Prostate gland (tissue), 2 donors: ENCODE measurements around the gene SYCE3. TPM values are rescaled to one million over a fixed set of nuclear protein-coding genes. Genes with fewer than 3 reads are reported as not detected.

Source experiments
- DNase-seq: peaks from one replicate; pipeline ENCODE4 v3.0.0-alpha.2; 2019; ENCODE audit warnings: low spot score
- H3K27ac ChIP-seq, 2 donors: fragments of 200-600 bp; sonication (generic); 2 replicates each; pipeline ENCODE4 v1.5.1; 2017 to 2019
- H3K27me3 ChIP-seq: fragments of 200-600 bp; sonication (generic); replicated peaks from 2 replicates; pipeline ENCODE4 v1.5.1; 2019; ENCODE audit not compliant: insufficient read depth
- H3K36me3 ChIP-seq, 2 donors: fragments of 200-600 bp; sonication (generic); 1 replicate in 1 of 2; 2 replicates in 1 of 2; pipeline versions ENCODE4 v1.5.1 to v1.8.1; 2017 to 2019
- H3K4me1 ChIP-seq: fragments of 200-600 bp; sonication (generic); replicated peaks from 2 replicates; pipeline ENCODE4 v1.5.1; 2019
- H3K4me3 ChIP-seq, 2 donors: fragments of 200-600 bp; sonication (generic); 2 replicates each; pipeline ENCODE4 v1.5.1; 2017 to 2019
- H3K9me3 ChIP-seq: fragments of 200-600 bp; sonication (generic); 2 replicates; pipeline ENCODE4 v1.5.1; 2017
- POLR2A ChIP-seq: fragments of 450-650 bp; IDR thresholded peaks from one replicate; pipeline ENCODE4 v1.6.1; 2016; ENCODE audit warnings: antibody characterized with exemption, mild to moderate bottlenecking
- POLR2AphosphoS5 ChIP-seq: sonication (generic); formaldehyde crosslinking; IDR thresholded peaks from one replicate; pipeline ENCODE4 v1.6.1; 2017; ENCODE audit warnings: antibody characterized with exemption
- WGBS: methylation state at CpG from one replicate; pipeline ENCODE4 v1.1.5; 2018; 5-methylcytosine and 5-hydroxymethylcytosine counted together
- intact Hi-C: fragments of 100-400 bp; cut with DNase I; formaldehyde crosslinking; loops from one replicate; pipeline ENCODE4 v1.14.2; 2022
- total RNA-seq, 2 donors: library from RNA; depleted of rRNA; stranded (reverse); fragments of >200 nt; gene quantifications; one replicate each; pipeline ENCODE4 v1.1.0, GENCODE V29; 2016
- TF ChIP-seq, protein P1 (sequence below), 4 experiments: fragments of 200-600 bp in 2 of 4; fragments of 450-650 bp in 2 of 4; sonication (generic) in 2 of 4; IDR thresholded peaks; 1 replicate in 3 of 4; 2 replicates in 1 of 4; pipeline ENCODE4 v1.5.1; 2016 to 2019; ENCODE audit warnings: antibody characterized with exemption in 4 of 4, mild to moderate bottlenecking in 2 of 4, moderate library complexity in 2 of 4

The SYCE3 gene
- total RNA-seq, 2 donors from 2014 or later = 10.2 TPM; not detected in 1

DNA sequence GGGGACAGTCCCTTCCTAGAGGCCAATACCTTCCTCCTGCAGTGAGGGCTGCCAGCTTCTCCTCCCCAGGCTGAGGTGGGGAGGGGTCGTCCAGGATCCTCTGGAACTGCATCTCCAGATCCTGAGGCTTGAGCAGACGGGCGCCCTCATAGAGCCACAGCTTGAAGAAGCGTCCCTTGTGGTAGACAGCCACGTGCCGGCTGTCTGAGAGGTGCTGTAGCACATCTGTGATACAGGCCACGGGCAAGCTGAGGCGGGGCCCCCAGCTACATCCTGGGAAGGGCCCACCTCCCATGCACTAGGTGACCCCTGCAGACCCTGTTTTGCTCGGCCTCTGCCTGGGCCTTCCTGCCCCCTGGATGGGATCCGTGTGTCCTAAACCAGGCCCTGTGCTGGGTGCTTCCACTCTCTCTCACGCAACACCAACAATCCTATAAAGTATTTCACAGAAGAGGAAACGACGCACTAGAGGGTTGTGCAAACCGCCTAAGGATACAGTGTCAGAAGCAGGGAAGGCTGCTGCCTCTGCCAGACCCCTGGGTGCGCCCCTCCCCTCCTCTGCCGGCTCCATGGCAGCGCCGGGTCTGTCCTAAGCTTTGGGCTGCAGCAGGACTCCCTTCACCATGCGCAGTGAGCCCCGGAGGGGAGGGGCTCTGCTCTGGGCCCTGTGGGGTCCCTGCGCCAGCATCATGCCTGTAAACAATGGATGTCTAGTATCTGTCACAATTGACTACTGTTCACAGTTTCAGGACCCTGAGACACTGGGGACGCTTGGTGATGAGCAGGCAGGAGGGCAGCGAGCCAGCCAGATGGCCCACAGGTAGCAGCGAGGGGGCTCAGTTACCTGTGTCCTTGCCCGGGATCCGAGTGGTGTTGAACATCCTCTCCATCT is 11.0 kb upstream of the SYCE3 start:
- Histone ChIP-seq H3K27me3 (no peaks in the 10 kb centered on the region), H3K27ac (no peak overlapping the region), H3K9me3 (no peaks in the 10 kb centered on the region), H3K4me3 (no peak overlapping the region), H3K4me1 (no peaks in the 10 kb centered on the region), H3K36me3 (no peaks in the 10 kb centered on the region)
- DNase-seq = no peak
- 89% methylated on average over 26 of the region's 26 CpGs for WGBS
- TF ChIP-seq POLR2A (no peak), POLR2AphosphoS5 (no peak)
- TF ChIP-seq, protein P1, sequence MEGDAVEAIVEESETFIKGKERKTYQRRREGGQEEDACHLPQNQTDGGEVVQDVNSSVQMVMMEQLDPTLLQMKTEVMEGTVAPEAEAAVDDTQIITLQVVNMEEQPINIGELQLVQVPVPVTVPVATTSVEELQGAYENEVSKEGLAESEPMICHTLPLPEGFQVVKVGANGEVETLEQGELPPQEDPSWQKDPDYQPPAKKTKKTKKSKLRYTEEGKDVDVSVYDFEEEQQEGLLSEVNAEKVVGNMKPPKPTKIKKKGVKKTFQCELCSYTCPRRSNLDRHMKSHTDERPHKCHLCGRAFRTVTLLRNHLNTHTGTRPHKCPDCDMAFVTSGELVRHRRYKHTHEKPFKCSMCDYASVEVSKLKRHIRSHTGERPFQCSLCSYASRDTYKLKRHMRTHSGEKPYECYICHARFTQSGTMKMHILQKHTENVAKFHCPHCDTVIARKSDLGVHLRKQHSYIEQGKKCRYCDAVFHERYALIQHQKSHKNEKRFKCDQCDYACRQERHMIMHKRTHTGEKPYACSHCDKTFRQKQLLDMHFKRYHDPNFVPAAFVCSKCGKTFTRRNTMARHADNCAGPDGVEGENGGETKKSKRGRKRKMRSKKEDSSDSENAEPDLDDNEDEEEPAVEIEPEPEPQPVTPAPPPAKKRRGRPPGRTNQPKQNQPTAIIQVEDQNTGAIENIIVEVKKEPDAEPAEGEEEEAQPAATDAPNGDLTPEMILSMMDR (IDR thresholded peaks at IDR 0.05) = no peak
- intact Hi-C loops = no loop called here

DNA sequence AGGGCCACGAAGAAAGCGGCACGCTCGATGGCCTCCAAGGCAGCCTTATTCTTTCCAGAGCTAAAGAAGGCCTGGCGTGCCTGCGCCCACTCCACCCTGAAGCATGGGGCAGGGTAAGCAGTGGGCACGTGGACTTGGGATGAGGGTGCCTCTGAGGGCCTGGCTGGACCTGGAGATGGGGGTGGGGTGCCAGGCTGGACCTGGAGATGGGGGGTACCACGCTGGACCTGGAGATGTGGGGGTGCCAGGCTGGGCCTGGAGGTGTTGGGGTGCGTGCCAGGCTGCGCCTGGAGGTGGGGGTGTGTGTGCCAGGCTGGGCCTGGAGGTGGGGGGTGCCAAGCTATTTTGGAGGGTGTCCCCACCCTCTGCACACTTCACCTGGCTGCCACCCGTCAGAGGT is 10.2 kb upstream of the SYCE3 start:
- no peaks in the 10 kb centered on the region for H3K36me3 ChIP-seq
- no peaks in the 10 kb centered on the region for H3K27me3 ChIP-seq
- no peak overlapping the region for H3K27ac ChIP-seq
- H3K4me1 ChIP-seq = no peaks in the 10 kb centered on the region
- no peak overlapping the region for H3K4me3 ChIP-seq
- 94% methylated on average over 10 of the region's 11 CpGs for WGBS
- no peak for DNase-seq
- H3K9me3 ChIP-seq = no peaks in the 10 kb centered on the region
- TF ChIP-seq, protein P1 (IDR thresholded peaks at IDR 0.05) = no peak
- TF ChIP-seq POLR2A (no peak), POLR2AphosphoS5 (no peak)
- intact Hi-C loops = no loop called here

DNA sequence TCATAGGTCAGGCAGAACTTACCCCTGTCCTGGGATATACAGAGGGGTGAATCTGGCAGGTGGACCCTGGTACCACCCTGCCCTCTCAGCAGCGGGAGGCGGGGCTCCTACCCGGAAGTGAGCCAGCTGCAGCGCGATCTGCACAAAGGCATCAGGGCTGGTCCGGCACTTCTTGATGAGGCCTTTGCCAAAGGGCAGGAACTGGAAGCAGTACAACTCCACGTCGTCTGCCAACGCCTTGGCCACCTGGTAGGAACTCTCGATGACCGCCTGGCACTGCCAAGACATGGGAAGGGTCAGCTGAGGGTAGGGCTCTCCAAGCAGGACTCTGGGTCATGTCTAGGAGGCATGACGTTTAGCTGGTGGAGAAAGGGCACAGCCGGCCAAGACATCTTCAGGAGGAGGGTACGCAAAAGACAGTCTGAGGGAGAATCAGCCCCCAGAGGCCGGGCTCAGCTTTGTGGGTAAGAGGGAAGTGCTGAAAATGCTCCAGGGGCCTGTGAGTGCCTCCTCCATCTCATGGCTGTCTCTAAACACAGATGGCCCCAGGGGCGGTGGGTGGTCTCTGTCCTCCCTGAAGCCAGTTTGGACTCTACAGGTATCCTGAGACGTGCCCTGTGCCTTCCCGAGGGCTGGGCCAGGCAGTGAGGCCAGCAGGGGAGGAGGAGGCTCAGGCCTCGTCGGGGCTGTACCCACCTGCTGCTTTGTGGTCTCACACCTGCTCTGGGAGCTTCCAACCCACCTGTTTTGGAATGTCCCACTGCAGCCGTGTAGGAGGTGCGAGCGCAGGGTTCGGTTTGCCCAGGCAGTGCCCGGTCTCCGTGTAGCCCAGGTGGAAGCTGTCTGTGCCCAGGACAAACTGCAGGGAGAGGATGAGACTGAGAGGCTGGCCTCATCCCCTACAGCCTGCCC is 8.8 kb upstream of the SYCE3 start:
- H3K27ac ChIP-seq = no peak overlapping the region
- 88% methylated on average over 24 of the region's 26 CpGs for WGBS
- intact Hi-C loops = no loop called here

DNA sequence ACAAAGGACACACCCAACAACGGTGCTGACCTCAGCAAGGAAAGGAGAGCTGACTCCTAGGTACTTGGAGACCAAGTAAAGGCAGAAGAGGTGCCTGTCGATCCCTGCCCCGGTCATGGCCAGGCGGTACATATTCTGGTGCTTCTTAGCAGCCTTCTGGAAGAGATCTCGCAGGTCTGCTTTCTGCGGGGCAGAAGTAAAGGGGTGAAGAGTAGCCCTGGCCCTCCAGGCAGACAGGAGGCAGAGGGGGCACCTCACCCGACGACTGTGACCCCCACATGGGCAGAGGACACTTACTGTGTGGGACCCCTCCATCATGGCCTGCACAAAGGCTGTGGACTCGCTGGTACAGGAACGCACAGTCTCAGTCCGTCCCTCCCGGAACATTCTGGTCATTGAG is 8.1 kb upstream of the SYCE3 start:
- no peaks in the 10 kb centered on the region for H3K36me3 ChIP-seq
- H3K9me3 ChIP-seq = no peaks in the 10 kb centered on the region
- intact Hi-C loops = no loop called here
- H3K4me1 ChIP-seq = no peaks in the 10 kb centered on the region
- H3K27ac ChIP-seq = no peak overlapping the region
- no peaks in the 10 kb centered on the region for H3K27me3 ChIP-seq
- H3K4me3 ChIP-seq = no peak overlapping the region
- no peak for DNase-seq
- TF ChIP-seq POLR2AphosphoS5 (no peak), POLR2A (no peak)
- 91% methylated on average over 12 of the region's 12 CpGs for WGBS

More for the DNA sequence above, 8.8 kb upstream of the SYCE3 start:
- H3K27me3 ChIP-seq = no peaks in the 10 kb centered on the region
- DNase-seq = no peak
- no peak for TF ChIP-seq POLR2A
- TF ChIP-seq, protein P1 (IDR thresholded peaks at IDR 0.05) = no peak
- no peak for TF ChIP-seq POLR2AphosphoS5
- no peaks in the 10 kb centered on the region for H3K4me1 ChIP-seq
- H3K4me3 ChIP-seq = no peak overlapping the region
- no peaks in the 10 kb centered on the region for H3K36me3 ChIP-seq
- no peaks in the 10 kb centered on the region for H3K9me3 ChIP-seq

DNA sequence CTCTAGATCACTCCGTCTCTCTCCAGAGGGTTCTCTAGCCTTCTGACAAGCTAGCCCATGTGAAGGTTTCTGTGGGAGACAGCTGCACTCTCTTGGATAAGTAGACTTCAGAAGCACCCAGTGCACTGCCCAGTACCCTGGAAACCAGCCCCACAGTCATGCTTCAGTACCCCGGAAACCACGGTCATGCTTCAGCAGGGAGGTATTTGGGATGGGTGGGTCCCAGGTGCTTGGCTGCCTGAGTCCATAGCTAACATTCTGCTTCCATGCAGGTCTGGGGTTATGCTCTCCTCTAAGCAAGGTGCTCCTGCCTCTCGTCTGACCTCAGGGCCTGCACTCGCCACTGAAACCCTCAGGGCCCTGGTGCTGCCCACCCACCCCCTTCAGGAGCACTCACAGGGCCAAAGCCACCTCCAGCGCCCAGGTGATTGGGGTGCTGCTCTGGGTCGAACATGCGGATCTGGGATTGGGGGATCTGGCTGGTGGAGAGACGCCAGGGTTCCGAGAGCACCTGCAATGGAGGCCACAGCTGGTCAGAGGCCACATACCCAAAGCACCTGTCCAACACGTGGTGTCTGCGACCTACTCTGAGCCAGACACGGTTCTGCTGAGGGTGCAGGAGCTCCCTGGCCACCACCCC is 7.3 kb upstream of the SYCE3 start:
- H3K4me3 ChIP-seq = no peak overlapping the region
- H3K27me3 ChIP-seq = no peaks in the 10 kb centered on the region
- TF ChIP-seq POLR2A (no peak), POLR2AphosphoS5 (no peak)
- TF ChIP-seq, protein P1 (IDR thresholded peaks at IDR 0.05) = no peak
- intact Hi-C loops = no loop called here
- H3K4me1 ChIP-seq = no peaks in the 10 kb centered on the region
- H3K9me3 ChIP-seq = no peaks in the 10 kb centered on the region
- no peaks in the 10 kb centered on the region for H3K36me3 ChIP-seq
- no peak overlapping the region for H3K27ac ChIP-seq
- DNase-seq = no peak
- WGBS = 98% methylated on average over 13 of the region's 13 CpGs
